Ishikawa (cell line): ENCODE measurements around the gene LSM12.

Experiments used
- CEBPB ChIP-seq: IDR thresholded peaks from 2 replicates; pipeline ENCODE4 v1.6.1; 2012
- CREB1 ChIP-seq: IDR thresholded peaks from 2 replicates; pipeline ENCODE4 v1.6.1; 2012; ENCODE audit warnings: low read depth
- EGR1 ChIP-seq: IDR thresholded peaks from 2 replicates; pipeline ENCODE4 v1.6.1; 2012
- EP300 ChIP-seq: IDR thresholded peaks from 2 replicates; pipeline ENCODE4 v1.6.1; 2012; ENCODE audit warnings: borderline replicate concordance
- FOXM1 ChIP-seq: IDR thresholded peaks from 2 replicates; pipeline ENCODE4 v1.6.1; 2012; ENCODE audit warnings: low read depth, borderline replicate concordance
- MAX ChIP-seq: IDR thresholded peaks from 2 replicates; pipeline ENCODE4 v1.6.1; 2012
- NFIC ChIP-seq: IDR thresholded peaks from 2 replicates; pipeline ENCODE4 v1.6.1; 2012
- RAD21 ChIP-seq: IDR thresholded peaks from 2 replicates; pipeline ENCODE4 v1.6.1; 2012; ENCODE audit warnings: low read depth
- TAF1 ChIP-seq: IDR thresholded peaks from 2 replicates; pipeline ENCODE4 v1.6.1; 2012; ENCODE audit warnings: low read depth, mild to moderate bottlenecking
- TCF12 ChIP-seq: IDR thresholded peaks from 2 replicates; pipeline ENCODE4 v1.6.1; 2012; ENCODE audit warnings: low read depth
- USF1 ChIP-seq: IDR thresholded peaks from 2 replicates; pipeline ENCODE4 v1.6.1; 2012
- YY1 ChIP-seq: IDR thresholded peaks from 2 replicates; pipeline ENCODE4 v1.6.1; 2012; ENCODE audit warnings: low read depth
- ZBTB7A ChIP-seq: IDR thresholded peaks from 2 replicates; pipeline ENCODE4 v1.6.1; 2012; ENCODE audit warnings: low read depth
- TF ChIP-seq, protein P1 (sequence below): IDR thresholded peaks from 2 replicates; pipeline ENCODE4 v1.6.1; 2012; ENCODE audit warnings: low read depth, mild to moderate bottlenecking

LSM12 gene

DNA sequence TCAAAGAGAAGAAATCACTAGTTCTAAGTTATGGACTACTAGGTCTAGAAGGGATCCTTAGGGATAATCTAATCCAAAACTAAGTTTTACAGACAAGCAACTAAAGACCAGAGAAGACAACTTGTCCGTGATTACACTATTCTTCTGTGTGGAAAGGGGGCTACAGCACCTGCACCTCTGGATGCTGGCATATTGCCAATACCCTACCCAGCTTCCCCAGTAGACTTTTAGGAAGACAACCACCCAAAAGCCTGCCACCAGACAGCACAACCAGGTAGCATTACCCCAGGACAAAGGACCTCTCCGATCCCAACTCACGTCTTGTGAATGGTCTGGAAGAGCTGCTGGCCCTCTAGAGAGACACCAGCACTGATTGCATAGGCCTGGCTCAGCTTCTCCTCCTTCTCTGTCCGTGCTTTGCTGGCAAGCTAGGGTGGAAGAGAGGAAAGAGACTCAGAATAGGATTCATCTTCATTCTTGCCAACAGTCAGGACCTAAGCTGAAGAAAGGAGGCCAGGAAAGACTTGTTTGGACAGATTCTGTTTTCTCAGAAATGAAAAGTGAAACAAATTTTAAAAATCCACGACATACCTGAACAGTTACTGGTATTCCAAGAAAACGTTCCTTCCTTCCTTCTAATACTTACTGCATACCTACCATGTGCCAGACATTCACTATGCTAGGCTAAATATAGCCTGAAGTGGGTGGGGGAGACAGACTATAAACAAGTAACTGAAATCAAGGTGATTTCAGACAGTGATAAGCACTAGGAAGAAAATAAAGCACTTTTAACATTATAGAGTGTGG lies 26.4 kb downstream of the LSM12 start:
- TF ChIP-seq NFIC (peak; percentile 35; the same call in 1 of the 2 replicates), TAF1 (no peak), MAX (no peak)
- TF ChIP-seq, protein P1, sequence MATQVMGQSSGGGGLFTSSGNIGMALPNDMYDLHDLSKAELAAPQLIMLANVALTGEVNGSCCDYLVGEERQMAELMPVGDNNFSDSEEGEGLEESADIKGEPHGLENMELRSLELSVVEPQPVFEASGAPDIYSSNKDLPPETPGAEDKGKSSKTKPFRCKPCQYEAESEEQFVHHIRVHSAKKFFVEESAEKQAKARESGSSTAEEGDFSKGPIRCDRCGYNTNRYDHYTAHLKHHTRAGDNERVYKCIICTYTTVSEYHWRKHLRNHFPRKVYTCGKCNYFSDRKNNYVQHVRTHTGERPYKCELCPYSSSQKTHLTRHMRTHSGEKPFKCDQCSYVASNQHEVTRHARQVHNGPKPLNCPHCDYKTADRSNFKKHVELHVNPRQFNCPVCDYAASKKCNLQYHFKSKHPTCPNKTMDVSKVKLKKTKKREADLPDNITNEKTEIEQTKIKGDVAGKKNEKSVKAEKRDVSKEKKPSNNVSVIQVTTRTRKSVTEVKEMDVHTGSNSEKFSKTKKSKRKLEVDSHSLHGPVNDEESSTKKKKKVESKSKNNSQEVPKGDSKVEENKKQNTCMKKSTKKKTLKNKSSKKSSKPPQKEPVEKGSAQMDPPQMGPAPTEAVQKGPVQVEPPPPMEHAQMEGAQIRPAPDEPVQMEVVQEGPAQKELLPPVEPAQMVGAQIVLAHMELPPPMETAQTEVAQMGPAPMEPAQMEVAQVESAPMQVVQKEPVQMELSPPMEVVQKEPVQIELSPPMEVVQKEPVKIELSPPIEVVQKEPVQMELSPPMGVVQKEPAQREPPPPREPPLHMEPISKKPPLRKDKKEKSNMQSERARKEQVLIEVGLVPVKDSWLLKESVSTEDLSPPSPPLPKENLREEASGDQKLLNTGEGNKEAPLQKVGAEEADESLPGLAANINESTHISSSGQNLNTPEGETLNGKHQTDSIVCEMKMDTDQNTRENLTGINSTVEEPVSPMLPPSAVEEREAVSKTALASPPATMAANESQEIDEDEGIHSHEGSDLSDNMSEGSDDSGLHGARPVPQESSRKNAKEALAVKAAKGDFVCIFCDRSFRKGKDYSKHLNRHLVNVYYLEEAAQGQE = no peak

DNA sequence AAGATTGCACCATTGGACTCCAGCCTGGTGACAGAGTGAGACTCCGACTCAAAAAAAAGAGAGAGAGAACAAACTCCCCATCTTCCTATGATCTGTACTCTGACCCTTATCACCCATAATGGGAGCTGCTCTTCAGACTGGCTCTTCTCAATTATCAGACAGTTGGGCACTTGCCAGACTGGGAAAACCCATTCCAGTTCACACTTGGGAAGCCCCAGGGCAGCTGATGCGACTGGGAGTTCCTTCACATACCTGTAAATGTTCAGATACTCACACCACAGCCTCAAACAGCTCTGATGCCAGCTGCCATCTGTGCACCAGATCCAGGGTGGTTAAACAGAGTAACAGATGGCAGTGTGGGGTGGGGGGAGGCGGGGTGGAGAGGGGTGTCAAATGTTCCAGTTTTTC lies 27.9 kb downstream of the LSM12 start:
- no peak for TF ChIP-seq TAF1

DNA sequence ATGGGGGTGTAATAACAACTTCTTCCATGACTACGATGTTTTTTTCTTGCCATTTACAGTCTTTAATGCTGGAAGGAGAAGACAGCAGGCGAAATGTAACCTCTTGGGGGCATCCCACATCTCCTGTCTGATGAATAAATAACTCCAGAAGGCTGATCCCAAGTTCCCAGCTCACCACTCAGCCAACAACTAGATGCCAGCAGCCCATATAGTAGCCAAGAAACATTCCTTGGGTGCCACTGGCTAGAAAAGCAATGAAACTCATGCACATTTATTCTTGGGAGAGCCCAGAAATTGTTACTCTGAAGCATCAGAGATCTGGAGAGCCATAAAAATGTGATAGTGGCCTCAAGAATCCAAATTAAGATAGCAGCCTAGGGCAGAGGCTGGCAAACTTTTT lies 29.0 kb downstream of the LSM12 start:
- TF ChIP-seq, protein P1 = no peak
- no peak for TF ChIP-seq CREB1

- TF ChIP-seq NFIC (no peak), CEBPB (no peak), MAX (no peak), USF1 (no peak), RAD21 (no peak), EGR1 (no peak), CREB1 (no peak)
- TF ChIP-seq, protein P1 = no peak
Observed at GRCh38 chr17:44033861-44034408, 32.5 kb downstream of the LSM12 start.

DNA sequence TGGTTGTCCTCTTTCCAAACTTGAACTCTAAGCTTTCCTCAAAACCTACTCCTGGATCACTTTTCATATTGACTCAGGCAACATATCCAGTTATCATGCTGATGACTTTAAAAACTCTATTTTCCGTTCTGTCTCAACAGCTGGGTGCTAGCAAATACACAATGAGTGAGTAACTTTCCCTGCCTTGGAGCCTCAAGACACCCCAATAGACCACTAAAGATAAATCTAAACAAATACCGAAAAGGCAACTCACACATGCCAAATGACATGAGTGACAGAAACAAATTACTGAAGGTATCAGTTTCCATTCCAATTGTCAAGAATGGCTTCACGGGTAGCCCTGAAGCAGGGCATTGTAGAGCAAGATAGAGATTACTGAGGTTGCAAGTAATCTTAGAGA lies 36.0 kb downstream of the LSM12 start:
- TF ChIP-seq MAX (no peak), ZBTB7A (no peak), TAF1 (no peak), NFIC (no peak), EP300 (no peak), CREB1 (no peak), FOXM1 (no peak), TCF12 (no peak), CEBPB (no peak), YY1 (no peak)
- TF ChIP-seq, protein P1 = no peak
